GM12801 (cell line): Measurements from ENCODE around the gene ITGB6.

Source experiments
- TF ChIP-seq, protein P1 (sequence below): IDR thresholded peaks from one replicate; pipeline ENCODE4 v1.5.1; 2011; ENCODE audit warnings: control low read depth; ENCODE audit not compliant: insufficient read length; ENCODE audit errors: extremely low read depth

Gene ITGB6

DNA sequence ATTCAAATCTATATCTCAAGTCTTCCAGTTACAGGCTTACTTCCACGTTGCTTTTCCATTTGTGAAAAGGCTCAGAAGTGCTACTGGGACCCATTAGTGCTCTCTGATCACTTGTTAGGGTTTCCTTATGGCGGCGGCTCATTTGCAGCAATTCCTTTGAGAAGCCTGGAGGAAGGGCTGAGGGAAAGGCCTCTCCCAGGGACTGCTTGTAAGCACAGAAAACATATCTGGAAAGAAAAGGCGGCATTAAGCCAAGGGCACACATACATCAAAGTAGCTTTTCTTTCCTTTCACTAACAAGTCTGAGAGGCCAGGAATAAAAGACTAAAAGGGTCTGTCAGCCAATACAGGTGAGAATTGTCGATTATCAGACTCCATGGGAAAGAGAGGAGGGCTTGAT lies 39.4 kb upstream of the ITGB6 start:
- TF ChIP-seq, protein P1, sequence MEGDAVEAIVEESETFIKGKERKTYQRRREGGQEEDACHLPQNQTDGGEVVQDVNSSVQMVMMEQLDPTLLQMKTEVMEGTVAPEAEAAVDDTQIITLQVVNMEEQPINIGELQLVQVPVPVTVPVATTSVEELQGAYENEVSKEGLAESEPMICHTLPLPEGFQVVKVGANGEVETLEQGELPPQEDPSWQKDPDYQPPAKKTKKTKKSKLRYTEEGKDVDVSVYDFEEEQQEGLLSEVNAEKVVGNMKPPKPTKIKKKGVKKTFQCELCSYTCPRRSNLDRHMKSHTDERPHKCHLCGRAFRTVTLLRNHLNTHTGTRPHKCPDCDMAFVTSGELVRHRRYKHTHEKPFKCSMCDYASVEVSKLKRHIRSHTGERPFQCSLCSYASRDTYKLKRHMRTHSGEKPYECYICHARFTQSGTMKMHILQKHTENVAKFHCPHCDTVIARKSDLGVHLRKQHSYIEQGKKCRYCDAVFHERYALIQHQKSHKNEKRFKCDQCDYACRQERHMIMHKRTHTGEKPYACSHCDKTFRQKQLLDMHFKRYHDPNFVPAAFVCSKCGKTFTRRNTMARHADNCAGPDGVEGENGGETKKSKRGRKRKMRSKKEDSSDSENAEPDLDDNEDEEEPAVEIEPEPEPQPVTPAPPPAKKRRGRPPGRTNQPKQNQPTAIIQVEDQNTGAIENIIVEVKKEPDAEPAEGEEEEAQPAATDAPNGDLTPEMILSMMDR: no peak

DNA sequence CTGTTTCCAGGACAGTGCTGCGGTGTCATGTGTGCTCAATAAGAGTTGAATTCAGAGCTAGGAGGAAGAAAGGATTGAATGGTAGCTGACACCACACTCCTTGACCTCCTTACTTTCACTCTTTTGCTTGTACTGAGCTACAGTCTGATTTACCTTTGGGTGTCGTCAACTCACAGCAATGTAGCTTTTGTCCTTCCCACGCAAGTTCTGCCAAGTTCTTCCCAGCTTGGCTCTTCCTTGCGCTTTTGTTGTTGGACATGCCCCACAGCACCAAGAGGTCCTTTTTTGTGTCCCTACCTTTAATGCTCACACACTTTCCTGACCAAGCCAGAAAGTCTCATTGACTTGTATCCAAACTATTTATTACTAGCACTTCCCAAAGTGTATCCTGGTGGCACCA lies 38.3 kb upstream of the ITGB6 start:
- TF ChIP-seq, protein P1: no peak

DNA sequence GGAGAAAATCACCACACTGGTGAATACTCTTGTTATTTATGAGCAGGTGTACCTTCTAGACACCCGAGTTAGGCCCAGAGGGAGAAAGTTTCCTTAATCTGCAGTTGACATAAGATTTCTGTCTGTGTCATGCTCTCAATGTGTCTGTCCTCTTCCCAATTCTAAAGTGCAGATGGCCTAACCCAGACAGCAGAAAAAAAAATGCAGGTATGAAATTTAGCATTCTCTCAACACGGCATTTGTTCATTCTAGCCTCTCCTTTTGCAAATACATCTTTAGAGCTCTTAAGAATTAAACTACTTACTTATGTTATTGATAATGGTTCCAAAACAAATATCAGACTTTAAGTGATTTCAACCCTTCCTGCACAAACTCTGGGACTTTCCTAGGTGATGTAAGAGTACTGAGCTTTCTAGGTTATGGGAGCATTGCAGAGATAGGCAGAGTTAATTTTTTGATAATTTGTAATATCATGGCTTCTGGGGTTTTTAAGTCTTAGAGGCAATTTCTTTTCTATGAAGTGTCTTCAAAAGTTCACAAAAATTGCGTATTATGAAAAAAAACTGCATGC lies 32.9 kb upstream of the ITGB6 start:
- TF ChIP-seq, protein P1: no peak

DNA sequence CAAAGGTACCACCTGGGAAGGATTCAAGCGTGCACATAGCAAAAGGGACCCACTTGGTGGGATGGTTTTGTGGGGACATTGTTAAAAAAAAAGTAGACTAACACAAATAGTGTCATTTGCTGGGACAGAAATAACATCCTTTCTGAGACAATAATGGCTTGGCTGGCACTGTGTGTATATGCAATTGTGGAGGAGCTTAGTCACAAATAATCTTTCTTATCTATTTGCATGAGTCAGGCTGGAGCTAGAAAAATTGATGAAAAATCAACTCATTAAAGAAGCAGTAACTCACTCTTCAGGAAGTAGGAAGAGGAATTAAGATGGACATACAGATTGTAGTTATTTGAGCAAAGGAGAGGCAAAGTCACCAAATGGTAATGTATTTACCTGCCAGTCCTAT lies 29.5 kb upstream of the ITGB6 start:
- TF ChIP-seq, protein P1: no peak

DNA sequence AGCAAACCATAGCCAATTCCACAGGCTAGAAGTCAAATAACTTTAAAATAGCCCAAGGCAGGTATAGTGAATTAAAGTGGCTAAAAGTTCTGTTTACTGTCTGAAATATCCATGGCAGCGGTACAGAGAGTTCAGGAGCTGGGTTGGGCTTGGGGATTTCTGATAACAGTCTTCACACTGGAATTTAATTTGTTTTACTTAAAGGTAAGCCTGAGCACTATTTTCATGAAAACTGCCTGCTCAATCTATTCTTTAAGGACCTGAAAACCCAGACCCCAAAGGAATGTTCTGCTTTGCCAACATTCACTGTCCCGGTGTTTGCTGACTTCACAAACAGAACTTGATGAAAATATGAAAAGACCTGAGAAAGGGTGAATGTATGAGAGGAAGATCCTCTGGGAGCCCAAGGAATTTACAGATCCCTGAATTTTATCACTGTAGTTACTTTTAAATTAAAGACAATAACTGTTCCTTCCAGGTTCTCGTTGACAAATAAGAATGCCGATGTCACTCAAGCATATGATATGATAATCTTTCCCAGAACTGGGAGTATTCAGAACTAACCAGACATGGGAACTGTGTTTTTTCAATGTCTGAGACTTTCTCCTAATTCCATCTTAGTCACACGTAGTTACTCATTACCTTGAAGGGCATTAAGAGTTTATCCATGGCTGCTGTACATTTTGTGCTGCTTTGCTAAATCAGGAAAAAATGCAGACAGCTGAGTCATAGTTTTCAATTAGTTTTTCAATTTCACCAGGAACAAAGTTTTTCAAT lies 28.3 kb upstream of the ITGB6 start:
- TF ChIP-seq, protein P1: no peak

DNA sequence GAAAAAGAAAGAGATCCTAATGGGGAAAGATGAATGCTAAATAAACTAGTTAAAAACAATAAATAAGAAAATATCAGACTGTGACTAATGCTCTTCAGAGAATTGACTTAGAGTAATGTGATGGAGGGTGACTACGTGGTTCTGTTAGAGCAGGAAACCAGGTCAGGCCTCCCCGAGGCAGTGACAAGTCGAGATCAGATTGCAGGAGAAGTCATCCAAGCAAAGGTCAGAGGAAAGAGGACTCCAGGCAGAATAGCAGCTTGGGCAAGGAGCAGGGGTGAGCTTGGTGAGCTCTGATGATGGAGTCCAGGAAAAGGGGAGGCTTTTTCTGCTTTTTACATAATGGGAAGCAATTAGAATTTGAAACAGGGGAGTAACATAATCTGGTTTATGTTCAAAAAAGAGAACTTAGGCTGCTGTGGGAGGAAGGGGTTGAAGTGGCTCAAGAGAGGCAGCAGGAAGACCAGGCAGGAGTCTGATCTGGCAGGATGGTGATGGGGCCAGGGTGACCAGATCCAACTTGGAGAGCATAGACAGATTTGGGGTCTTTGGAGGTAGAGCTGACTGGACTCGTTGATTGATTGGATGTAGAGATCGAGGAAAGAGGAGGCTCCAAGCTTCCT lies 27.3 kb upstream of the ITGB6 start:
- TF ChIP-seq, protein P1: no peak

DNA sequence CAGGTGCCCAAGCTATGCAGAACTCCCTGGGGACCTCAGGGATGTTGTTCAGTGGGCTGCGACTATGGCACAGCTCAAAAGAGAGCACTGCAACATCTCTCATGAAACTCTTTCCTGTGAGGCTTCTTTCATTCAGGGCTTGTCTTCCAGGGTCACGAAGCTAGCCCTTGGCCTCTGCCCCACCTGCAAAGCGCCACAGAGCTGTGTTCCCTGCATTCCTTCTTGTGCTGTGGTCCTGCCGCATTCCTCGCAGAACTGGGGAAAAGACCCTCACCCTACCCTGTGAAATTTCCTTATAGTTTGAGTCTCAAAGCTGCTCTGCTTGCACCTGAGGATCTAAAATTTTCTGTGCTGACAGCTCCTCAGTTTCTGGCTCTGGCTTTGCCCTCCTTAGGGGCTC lies 26.3 kb upstream of the ITGB6 start:
- TF ChIP-seq, protein P1: no peak
